HK-2 (cell line): Measurements from ENCODE around the gene PEA15.
A peak's percentile ranks its signal among the peaks of the same experiment; 100 is the strongest.

Experiments used
- DNase-seq: peaks from one replicate; pipeline ENCODE4 v3.0.0-alpha.2; 2018; ENCODE audit not compliant: unreplicated experiment

PEA15 gene

DNA sequence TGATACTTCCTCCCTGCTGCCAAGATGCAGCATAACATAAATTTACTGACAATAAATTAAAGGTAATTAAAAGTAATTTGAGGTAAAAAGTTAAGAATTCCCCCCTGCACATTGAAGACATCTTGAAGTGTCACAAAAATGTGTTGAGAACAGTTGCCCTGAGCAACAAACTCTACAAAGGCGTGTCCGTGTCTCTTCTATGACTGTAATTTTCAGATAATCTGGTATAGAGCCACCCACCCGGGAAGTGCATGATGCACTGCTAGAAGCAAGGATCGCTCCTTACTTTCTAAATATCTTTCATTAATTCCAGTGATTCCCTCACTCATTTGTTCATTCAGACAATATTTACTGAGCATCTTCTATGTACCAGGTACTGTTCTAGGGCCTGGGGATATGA lies 25.8 kb upstream of the PEA15 start:
- no peak for DNase-seq

DNA sequence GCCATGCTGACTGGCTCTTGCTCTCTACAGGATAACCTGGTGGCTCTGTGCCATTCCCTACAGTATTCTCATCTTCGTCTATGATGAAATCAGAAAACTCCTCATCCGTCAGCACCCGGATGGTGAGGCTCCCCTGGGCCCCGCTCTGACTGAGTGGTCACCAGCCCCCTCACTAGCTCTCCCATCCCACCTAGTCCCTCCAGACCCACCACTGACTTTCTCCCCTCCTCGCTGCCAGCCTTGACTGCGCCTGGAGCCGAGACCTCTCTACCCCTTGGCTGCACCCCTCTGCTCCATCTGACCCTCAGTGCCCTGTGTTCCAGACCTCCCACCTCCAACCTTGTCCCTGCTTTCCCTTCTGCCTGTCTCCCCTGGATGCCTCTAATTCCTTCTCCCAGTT lies 18.9 kb upstream of the PEA15 start:
- no peak for DNase-seq

DNA sequence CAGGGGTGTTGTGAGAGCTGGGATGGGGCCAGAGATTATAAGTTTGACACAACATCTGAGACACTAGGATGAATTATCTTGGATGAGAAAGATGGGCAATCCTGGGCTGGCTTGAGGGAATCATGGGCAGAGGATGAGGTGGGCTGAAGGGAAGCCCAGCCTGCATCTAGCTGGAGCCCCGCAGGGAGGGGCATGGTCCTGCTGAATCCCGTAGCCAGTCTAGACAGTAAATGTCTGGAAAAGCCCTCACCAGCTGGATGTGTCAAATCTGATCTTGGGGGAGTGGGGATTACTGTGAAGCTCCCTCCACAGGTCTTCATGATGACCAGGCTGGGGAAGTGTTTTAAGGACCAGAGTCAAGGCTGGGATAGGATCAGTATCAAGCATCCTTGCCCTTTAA lies 18.5 kb upstream of the PEA15 start:
- DNase-seq = no peak

GRCh38 chr1:160187407-160187806 lies 17.8 kb upstream of the PEA15 start:
- DNase-seq = no peak

DNA sequence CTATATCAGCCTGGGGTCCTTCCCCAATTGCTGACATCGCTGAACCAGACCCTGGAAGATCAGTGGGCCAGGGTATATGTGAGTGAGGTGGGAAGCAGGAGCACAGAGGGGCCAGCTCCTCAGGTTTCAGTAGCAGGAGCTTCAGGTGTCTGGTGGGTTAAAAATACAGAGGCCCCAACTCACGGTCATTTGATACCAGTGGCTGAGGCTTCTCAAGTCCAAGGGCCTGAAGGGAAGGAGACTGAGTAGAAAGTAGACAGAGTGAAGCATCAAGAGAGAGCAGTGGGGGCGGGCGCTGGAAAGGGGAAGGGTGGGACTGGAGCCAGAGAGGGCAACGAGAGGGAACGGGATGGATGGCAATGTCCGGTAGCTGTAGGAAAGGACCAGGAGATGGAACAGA lies 16.8 kb upstream of the PEA15 start:
- DNase-seq = no peak

- DNase-seq = no peak
Observed at GRCh38 chr1:160189649-160190625, 15.2 kb upstream of the PEA15 start, which contains the start of gene CASQ1. Gene CASQ1, plus strand, starts transcription at chr1:160190575. Its CDS starts 177 bp downstream, at chr1:160190752.

GRCh38 chr1:160191756-160192155 lies 13.4 kb upstream of the PEA15 start:
- no peak for DNase-seq

DNA sequence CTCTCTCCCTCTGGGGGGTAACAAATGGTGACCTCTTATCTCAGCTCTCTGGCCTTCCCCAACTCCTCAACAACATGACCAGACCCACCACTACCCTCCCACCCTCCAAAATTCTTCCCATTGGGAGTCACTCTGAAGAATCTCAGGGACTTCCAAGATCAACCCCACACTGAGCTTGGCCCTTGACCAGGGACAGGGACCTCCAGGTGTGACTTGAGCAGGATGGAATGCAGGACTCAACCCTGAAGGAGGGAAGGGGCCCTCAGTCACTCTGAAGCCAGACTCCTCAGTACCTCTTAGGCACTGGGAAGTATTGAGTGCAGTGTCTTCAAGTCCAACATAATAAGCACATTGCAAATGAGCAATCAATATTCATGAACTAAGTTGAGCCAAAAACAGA lies 12.9 kb upstream of the PEA15 start:
- DNase-seq = no peak

- peak; percentile 91 for DNase-seq
Observed at GRCh38 chr1:160193091-160193819, 11.9 kb upstream of the PEA15 start.

GRCh38 chr1:160193832-160194736 lies 11.1 kb upstream of the PEA15 start:
- no peak for DNase-seq

- DNase-seq = no peak
Observed at GRCh38 chr1:160194737-160195059, 10.5 kb upstream of the PEA15 start.

- DNase-seq = no peak
Observed at GRCh38 chr1:160196143-160196542, 9.0 kb upstream of the PEA15 start.

DNA sequence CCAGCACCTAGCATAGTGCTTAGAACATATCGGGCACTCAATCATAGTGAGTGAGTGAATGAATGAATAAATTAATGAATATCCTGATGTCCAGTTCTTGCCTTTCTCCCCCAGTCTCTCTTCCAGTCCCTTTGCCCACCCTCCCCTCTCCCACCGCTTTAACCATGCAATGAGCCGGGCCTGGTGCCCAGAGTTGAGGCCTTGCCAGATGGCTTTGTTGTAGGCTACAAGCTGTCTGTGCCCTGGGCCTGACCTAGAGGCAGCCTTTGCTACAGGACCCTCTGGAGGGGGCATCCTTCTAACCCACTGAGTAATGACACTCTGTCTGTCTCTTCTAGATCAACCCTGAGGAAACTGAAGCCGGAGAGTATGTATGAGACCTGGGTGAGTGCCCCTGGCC lies 8.0 kb upstream of the PEA15 start:
- no peak for DNase-seq

GRCh38 chr1:160200786-160201185 lies 4.4 kb upstream of the PEA15 start:
- no peak for DNase-seq

DNA sequence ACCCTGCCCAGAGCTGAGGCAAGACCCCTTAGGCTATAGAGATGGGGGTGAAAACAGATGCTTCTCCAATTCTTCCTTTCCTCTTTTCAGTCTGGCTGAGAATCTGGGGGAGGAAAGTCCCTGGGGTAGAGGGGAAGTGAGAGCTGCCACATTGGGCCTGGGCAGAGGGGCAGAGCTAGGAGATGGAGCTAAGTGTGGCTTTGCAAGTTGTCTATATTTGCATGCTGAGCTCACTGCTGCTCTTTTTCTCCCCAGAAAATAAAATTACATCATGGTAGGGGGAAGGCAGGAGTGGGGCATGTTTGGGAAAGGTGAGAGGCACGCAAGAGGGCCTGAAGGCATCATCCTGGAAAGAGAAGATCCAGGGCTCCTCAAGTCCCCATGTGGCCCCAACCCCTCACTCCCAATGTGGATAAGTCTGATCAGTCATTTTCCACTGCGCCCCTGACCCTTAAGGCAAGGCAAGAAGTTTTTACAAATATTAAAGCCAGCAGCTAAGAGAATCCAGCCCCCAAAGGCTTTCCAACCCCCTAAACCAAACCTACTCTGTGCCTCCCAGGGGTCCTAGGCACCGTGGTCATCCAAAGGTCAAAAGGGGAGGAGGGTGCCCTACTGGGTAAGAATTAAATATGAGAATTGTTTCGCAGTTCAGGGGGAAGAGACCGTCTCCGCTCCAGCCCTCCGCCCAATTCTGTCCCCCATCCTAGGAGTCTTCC lies 500 bp upstream of the PEA15 start:
- no peak for DNase-seq

DNA sequence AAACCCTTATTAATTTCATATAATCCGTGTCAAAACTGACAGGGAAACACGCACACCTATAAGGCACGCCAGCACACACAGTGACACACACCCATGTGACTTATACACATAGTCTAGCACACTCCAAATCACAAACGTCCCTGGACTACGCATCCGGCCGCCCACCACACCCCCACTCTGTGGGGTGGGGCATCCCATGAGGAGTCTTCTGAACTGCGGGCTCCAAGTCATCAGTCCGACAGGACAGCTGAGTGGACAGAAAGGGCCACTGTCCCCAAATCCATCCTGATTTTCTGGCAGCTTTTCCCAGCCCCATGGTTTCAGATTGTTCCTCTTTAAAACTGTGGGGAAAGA lies 829 bp downstream of the PEA15 start:
- DNase-seq = peak; percentile 75

- DNase-seq = peak; percentile 69
Observed at GRCh38 chr1:160206421-160207117, 1.4 kb downstream of the PEA15 start.

DNA sequence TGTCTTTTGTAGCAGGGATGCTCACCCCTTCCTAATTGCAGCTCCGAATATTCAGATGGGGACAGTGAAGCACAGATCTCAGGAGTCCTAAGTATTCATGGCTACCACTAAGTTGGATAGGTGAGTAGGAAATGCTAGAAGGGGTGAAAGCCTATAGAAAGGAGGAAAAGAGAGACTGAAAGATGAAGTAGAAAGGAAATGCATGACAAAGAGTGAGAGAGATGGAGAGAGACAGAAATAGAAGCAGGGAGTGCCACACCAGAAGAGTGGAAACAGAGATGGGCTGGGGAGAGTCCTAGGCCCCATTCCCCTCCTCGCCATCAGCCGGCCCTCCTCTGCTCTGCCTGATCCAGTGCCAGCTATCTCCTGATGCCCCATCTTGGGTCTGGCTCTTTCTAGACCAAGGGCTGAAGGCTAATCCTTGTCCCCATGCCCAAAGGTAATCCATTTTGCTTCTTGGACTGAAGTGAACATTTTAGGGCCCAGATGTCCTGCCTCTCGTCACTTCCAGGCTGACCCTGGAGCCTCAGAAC lies 2.0 kb downstream of the PEA15 start:
- no peak for DNase-seq

DNA sequence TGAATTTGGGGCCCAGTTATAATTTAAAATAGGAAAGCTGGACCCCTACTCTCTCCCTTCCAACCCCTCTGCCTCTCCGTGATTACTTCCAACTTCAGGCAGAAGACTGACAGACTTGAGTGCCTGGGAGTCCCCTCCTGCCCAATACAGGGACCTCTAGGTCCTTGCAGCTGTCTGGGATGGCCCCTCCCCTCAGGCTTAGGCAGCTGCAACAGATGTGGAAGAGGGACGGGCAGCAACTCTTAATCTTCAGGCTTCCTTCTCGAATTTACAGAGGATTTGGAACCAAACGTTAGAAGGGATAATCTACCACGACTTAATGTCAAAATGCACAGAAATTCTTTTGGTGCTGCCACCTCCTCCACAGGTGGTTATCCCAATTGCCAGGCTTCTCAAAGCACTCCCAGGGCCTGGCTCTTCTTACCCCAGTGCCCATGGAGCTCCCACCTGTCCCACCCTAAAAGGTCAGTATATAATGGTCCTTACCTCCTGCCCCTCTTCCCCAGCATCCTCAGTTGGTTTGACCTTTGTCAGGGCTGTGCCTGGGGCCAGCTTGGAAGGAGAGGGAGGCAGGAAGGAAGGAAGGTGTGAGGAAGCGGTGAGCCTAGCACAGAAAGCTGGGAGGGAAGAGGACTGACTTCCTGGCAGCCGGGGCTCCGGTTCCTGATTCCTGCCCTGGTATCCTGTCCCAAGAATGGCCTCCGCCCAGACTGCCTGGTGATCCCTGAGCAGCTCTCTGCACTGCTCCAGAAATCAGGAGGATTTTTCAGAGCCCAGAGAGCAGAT lies 2.8 kb downstream of the PEA15 start:
- no peak for DNase-seq
